A673 (cell line): Measurements from ENCODE around the gene GDPD5.

Experiments used
- EZH2 ChIP-seq: fragments of 200-600 bp; sonication (generic); IDR thresholded peaks from 2 replicates; pipeline ENCODE4 v1.6.1; 2017; ENCODE audit warnings: borderline replicate concordance, low read depth, mild to moderate bottlenecking, mixed read lengths, antibody characterized with exemption, low read length; ENCODE audit not compliant: poor library complexity, severe bottlenecking
- TF ChIP-seq, protein P1 (sequence below): fragments of 300-800, 200-600 bp; sonication (generic); conservative IDR thresholded peaks from 2 replicates; pipeline ENCODE4 v1.5.1; 2017; ENCODE audit warnings: low read depth, mild to moderate bottlenecking, antibody characterized with exemption, low read length, moderate library complexity, mixed read lengths

- TF ChIP-seq, protein P1, sequence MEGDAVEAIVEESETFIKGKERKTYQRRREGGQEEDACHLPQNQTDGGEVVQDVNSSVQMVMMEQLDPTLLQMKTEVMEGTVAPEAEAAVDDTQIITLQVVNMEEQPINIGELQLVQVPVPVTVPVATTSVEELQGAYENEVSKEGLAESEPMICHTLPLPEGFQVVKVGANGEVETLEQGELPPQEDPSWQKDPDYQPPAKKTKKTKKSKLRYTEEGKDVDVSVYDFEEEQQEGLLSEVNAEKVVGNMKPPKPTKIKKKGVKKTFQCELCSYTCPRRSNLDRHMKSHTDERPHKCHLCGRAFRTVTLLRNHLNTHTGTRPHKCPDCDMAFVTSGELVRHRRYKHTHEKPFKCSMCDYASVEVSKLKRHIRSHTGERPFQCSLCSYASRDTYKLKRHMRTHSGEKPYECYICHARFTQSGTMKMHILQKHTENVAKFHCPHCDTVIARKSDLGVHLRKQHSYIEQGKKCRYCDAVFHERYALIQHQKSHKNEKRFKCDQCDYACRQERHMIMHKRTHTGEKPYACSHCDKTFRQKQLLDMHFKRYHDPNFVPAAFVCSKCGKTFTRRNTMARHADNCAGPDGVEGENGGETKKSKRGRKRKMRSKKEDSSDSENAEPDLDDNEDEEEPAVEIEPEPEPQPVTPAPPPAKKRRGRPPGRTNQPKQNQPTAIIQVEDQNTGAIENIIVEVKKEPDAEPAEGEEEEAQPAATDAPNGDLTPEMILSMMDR: no peak
- TF ChIP-seq EZH2: no peak
Measured at GRCh38 chr11:75527938-75528735, 2.4 kb upstream of the GDPD5 start.
